22Rv1 (cell line): ENCODE results near the gene MED29.

ENCODE experiments used
- ZFX ChIP-seq: fragments of 450-650 bp; IDR thresholded peaks from 2 replicates; pipeline ENCODE4 v1.6.1; 2017; ENCODE audit warnings: antibody characterized with exemption, borderline replicate concordance
- TF ChIP-seq, protein P1 (sequence below): fragments of 450-650 bp; IDR thresholded peaks from 2 replicates; pipeline ENCODE4 v1.5.1; 2017; ENCODE audit warnings: mild to moderate bottlenecking

DNA sequence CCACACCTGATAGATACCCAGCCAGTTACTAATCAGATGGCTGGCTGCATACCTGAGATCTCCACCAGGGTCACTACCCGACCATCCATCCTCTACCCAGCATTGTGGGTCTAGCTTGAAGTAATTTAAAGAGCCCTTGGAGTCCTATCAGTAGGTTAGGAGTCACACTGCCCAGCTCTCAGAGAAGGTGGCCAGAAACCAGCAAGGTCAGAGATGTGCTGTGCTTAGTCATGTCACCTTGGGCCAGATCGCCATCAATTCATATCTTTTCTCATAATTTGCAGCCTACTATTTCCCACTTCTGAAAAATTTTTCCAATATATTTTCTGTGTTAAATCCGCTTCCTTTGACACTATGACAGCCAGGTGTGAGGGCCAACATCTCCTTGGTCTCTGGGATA, 35.1 kb upstream of the MED29 start:
- TF ChIP-seq, protein P1, sequence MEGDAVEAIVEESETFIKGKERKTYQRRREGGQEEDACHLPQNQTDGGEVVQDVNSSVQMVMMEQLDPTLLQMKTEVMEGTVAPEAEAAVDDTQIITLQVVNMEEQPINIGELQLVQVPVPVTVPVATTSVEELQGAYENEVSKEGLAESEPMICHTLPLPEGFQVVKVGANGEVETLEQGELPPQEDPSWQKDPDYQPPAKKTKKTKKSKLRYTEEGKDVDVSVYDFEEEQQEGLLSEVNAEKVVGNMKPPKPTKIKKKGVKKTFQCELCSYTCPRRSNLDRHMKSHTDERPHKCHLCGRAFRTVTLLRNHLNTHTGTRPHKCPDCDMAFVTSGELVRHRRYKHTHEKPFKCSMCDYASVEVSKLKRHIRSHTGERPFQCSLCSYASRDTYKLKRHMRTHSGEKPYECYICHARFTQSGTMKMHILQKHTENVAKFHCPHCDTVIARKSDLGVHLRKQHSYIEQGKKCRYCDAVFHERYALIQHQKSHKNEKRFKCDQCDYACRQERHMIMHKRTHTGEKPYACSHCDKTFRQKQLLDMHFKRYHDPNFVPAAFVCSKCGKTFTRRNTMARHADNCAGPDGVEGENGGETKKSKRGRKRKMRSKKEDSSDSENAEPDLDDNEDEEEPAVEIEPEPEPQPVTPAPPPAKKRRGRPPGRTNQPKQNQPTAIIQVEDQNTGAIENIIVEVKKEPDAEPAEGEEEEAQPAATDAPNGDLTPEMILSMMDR = no peak
- no peak for TF ChIP-seq ZFX
